ENCODE measurements around the gene GATA3.

The GATA3 gene

GRCh38 chr10:8055420-8056349, 1.2 kb downstream of the GATA3 start:
- peak overlapping the region; percentile 45 to 67 for H3K4me3 ChIP-seq (replicated peaks in 1 of 2; ENCODE audit: low read depth in 2 of 2, low read length in 2 of 2)
- no peak for TF ChIP-seq CTCF (IDR thresholded peaks at IDR 0.05; ENCODE audit: low read depth, low read length)
- no peak for DNase-seq (ENCODE audit: low read depth in 2 of 2)

DNA sequence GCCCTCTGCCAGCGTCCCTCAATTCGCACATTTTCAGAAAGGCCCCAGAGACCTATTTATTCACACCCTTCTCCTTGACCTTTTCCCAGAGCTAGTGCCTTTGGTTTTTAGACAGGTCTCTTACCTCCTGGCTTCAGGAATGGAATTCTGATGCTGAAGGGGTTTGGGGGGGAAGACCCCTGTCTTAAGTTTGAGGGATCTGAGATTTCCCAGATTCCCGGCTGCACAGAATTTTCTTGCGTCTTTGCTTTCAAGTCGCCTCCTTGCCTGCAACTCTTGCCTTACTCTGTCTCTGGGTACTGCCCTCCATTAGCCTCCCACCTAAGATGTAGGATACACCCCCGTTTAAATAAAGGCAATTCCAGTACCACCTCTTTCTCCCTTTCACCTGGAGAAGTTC, 1.9 kb downstream of the GATA3 start:
- H3K4me3 ChIP-seq (replicated peaks in 1 of 2; ENCODE audit: low read depth in 2 of 2, low read length in 2 of 2): peak overlapping the region in 1 of 2 donors; percentile 17
- TF ChIP-seq CTCF (IDR thresholded peaks at IDR 0.05; ENCODE audit: low read depth, low read length): no peak
- no peak for DNase-seq (ENCODE audit: low read depth in 2 of 2)

DNA sequence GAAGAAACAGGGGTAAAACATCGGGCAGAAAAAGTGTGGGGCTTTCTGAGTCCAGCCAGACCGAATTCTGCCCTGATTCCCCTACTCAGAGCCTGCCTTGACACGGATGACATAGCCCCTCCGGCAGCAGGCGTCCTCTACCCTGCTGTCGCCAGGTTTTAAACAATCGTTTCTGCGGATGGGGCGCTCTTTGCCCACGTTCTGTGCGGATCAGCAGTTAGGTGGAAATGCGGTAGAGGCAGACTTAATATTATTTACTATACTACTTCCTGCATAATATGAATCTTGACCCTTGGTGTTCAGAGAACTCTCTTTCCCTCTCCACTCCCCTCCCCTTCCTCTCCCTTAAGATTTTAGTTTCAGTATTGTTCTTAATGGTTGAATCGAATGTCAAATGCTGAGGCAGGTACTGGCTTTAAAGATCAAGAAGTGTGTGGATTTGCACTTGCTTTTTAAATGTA, 2.4 kb downstream of the GATA3 start:
- TF ChIP-seq CTCF (IDR thresholded peaks at IDR 0.05; ENCODE audit: low read depth, low read length): no peak
- H3K4me3 ChIP-seq (replicated peaks in 1 of 2; ENCODE audit: low read depth in 2 of 2, low read length in 2 of 2): peak overlapping the region in 1 of 2 donors; percentile 15
- DNase-seq (ENCODE audit: low read depth in 2 of 2): no peak

GRCh38 chr10:8057636-8058273, 3.3 kb downstream of the GATA3 start:
- no peak for DNase-seq (ENCODE audit: low read depth in 2 of 2)
- no peak overlapping the region for H3K4me3 ChIP-seq (replicated peaks in 1 of 2; ENCODE audit: low read depth in 2 of 2, low read length in 2 of 2)
- no peak for TF ChIP-seq CTCF (IDR thresholded peaks at IDR 0.05; ENCODE audit: low read depth, low read length)

DNA sequence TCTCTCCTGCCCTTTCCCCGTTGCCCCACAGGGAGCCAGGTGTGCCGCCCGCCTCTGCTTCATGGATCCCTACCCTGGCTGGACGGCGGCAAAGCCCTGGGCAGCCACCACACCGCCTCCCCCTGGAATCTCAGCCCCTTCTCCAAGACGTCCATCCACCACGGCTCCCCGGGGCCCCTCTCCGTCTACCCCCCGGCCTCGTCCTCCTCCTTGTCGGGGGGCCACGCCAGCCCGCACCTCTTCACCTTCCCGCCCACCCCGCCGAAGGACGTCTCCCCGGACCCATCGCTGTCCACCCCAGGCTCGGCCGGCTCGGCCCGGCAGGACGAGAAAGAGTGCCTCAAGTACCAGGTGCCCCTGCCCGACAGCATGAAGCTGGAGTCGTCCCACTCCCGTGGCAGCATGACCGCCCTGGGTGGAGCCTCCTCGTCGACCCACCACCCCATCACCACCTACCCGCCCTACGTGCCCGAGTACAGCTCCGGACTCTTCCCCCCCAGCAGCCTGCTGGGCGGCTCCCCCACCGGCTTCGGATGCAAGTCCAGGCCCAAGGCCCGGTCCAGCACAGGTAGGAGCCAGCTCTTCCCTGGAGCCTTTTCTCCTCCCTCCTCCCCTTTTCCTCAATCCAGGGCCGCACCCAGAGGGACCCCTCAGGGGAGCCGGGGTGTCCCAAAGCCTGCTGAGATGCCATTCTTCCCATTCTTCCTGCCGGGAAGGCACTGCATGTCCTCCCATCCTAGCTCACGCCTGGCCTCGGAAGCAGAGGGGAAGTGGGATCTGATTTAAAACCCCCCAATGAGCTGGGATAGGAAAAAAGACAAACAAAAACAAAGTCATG, 4.0 kb downstream of the GATA3 start:
- TF ChIP-seq CTCF (IDR thresholded peaks at IDR 0.05; ENCODE audit: low read depth, low read length): no peak
- no peak overlapping the region for H3K4me3 ChIP-seq (replicated peaks in 1 of 2; ENCODE audit: low read depth in 2 of 2, low read length in 2 of 2)
- no peak for DNase-seq (ENCODE audit: low read depth in 2 of 2)

DNA sequence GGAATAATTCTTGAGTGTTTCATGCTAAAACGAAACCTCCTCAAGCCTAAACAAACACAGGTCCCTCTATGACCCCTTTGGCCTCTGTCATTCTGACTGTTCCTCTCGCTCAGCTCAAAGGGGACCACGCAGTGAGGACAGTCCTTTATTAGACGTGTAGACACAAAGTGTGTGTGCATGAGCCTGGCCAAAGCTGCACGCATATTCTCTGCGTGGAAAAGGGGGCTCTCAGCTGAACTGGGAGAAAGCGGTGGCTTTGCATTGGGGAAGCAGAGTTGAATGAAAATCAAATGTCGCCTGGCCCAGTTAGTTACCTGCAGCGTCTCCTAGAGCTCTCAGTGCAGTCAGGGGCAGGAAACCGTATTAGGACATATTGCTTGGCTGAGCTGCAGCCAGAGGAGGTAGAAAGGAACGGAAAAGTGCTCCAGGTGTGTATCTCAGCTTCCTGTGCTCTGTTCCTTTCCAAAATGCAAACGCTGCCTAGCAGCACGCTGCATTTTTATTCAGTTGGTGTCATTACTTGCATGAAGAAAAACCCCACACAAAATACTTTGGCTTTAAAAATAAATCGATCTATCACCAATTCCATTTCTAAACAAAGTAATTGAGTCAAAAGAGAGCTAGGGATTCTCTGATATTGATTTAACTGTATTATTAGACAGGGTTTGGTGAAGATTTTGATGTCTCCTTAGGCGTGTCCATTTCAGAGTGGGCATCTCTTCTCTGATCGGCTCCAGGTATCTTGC, 4.9 kb downstream of the GATA3 start:
- no peak for TF ChIP-seq CTCF (IDR thresholded peaks at IDR 0.05; ENCODE audit: low read depth, low read length)
- DNase-seq (ENCODE audit: low read depth in 2 of 2): no peak
- H3K4me3 ChIP-seq (replicated peaks in 1 of 2; ENCODE audit: low read depth in 2 of 2, low read length in 2 of 2): no peak overlapping the region

Data from cardiac fibroblast (primary cell).